OCI-LY1 (cell line): ENCODE measurements around the gene SDHA.
"Not testable (repeated sequence)": the region's sequence is repeated elsewhere in the genome, so short reads cannot be mapped to it uniquely, and the experiment has no call there.

Experiments used
- EZH2 ChIP-seq: fragments of 200-600 bp; sonication (generic), shearing (Covaris generic); IDR thresholded peaks from 2 replicates; pipeline ENCODE4 v1.8.0; 2017; ENCODE audit warnings: borderline replicate concordance, mixed run types, mild to moderate bottlenecking, antibody characterized with exemption, low read length, moderate library complexity, mixed read lengths
- TF ChIP-seq, protein P1 (sequence below): fragments of 200-600 bp; sonication (generic), shearing (Covaris generic); IDR thresholded peaks from 2 replicates; pipeline ENCODE4 v1.5.1; 2017; ENCODE audit warnings: mild to moderate bottlenecking, antibody characterized with exemption, low read length, moderate library complexity, mixed read lengths

GRCh38 chr5:271828-272167, 53.7 kb downstream of the SDHA start:
- TF ChIP-seq, protein P1, sequence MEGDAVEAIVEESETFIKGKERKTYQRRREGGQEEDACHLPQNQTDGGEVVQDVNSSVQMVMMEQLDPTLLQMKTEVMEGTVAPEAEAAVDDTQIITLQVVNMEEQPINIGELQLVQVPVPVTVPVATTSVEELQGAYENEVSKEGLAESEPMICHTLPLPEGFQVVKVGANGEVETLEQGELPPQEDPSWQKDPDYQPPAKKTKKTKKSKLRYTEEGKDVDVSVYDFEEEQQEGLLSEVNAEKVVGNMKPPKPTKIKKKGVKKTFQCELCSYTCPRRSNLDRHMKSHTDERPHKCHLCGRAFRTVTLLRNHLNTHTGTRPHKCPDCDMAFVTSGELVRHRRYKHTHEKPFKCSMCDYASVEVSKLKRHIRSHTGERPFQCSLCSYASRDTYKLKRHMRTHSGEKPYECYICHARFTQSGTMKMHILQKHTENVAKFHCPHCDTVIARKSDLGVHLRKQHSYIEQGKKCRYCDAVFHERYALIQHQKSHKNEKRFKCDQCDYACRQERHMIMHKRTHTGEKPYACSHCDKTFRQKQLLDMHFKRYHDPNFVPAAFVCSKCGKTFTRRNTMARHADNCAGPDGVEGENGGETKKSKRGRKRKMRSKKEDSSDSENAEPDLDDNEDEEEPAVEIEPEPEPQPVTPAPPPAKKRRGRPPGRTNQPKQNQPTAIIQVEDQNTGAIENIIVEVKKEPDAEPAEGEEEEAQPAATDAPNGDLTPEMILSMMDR, result not testable (repeated sequence)
- not testable (repeated sequence) for TF ChIP-seq EZH2
